Stimulated activated CD8-positive, alpha-beta memory T cell treated with anti-CD3 and anti-CD28 coated beads, Interleukin-12 subunit alpha, Interleukin-12 subunit beta, amount 100 ng/mL, for 1 hour (primary cell): ENCODE measurements around the gene ACO2.
"Not testable (repeated sequence)": the region's sequence is repeated elsewhere in the genome, so short reads cannot be mapped to it uniquely, and the experiment has no call there.

Experiments used
- DNase-seq: peaks from one replicate; pipeline ENCODE4 v3.0.0-alpha.2; 2020; ENCODE audit warnings: low read depth

The ACO2 gene

DNA sequence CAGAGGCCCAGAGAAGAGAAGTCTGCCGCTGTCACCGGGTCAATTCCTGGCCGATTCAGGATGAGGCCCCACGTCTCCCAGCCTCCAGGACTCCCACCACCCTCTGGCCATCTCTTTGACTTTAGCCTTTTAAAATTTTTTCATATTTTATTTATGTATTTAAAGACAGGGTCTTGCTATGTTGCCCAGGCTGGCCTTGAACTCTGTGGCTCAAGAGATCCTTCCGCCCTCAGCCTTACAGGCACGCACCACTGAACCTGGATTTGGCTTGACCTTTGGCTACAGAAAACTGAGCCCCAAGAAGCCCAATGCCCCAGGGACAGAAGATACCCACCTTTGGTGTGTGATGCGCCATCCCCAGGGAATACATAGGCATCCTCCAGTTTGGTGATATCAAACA lies 71.4 kb downstream of the ACO2 start:
- no peak for DNase-seq

DNA sequence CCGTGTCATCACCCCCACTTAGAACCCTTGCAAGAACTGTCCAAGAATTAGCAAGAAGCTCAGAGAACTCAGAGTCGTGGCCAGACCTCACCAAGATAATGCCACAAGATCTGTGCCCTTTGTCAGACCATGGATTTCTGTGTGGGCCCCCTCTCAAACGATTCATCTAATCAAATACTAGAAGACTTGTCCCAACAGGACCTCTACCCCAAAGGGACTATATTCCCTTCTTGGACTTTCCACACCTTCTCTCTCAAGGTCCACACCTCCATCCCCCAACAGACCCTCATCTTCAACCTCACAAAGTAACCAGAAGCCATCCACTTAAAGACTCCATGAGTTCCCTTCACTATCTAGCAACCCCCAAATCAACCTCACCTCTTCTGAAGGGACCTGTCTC lies 72.6 kb downstream of the ACO2 start:
- DNase-seq: no peak

DNA sequence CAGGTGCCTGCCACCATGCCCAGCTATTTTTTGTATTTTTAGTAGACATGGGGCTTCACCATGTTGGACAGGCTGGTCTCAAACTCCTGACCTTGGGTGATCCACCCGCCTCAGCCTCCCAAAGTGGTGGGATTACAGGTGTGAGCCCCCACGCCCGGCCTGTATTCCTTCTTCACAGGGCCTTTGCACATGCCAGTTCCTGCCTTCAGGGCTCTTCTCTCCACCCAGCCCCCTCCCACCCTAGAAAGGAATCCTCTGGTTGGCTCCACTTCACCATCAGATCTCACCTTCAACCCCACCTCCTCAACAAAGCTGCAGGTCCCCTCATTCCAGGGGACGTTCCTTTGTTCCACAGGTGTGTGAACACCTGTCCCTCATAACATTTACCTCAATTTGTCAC lies 73.3 kb downstream of the ACO2 start:
- DNase-seq: no peak

DNA sequence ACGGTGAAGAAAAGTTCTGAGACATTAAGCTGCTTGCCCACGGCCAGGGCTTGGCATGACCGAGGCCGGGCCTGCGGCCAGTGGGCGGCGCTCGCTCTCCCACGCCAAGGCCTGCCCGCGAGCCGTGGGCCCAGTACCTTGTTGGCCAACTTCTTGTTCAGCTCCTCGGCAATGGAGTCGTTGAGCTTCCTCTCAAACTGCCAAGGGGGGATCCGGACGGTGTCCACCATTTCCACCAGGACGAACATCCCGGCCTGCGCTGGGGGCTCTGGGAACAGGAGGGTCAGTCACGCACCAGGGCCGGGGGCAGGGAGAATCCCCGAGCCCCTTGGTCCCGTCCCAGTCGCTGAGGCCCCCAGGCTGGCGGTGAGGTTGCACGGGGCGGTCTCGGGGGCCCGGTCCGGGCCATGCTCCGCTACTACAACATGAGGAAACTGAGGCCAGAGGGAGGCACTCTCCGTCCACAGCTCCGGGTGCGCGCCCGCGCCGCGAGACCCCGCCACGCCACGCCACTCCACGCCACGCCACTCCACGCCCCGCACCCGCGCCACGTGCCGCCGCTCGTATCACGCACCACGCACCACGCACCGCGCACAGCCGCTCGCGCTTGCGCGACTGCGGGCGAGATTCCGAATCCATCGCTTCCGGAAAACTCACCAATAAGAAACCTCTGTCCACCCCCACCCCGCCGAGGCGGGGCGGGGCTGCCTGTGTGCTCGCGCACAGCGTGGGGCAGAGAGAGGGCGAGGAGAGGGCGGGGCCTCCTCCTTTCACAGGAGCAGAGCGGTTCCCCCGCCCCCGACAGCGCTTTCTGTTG lies 75.1 kb downstream of the ACO2 start, which contains the start of gene POLR3H:
Gene POLR3H (minus strand): TSS at position 617 of the 817 bp plus-strand sequence. CDS start 369 bp downstream, at position 248.
- peak; percentile 93 for DNase-seq

DNA sequence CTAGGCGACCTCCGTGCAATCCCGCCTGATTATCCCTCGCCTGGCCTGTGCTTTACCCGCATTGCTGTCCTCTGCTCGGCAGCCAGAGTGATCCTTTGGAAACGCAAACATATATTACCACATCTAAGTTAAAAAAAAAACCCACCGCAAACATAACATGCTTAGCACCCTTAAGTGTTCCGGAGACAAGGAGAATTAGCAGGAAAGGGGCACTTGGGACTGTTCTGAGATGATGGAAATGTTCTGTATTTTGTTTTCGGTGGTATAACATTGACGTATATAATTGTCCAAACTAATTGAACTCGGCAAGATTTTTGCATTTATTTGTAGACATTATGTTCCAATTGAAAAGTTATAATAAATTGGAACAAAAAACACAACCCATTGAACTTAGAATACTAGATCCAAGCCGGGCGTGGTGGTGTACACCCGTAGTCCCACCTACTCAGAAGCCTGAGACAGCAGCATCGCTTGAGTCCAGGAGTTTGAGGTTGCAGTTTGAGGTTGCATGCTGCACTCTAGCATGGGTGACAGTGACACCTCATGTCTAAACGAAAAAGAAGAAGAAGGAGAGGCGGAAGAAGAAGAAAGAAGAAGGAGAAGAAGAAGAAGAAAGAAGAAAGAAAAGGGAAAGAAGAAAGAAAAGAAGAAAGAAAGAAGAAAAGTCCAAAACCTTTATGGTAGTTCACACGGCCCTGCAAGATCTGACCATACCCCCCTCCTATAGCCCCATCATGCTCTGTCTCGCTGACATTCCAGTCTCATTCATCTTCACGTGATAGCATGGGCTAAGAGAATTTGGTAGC lies 76.0 kb downstream of the ACO2 start:
- no peak for DNase-seq

DNA sequence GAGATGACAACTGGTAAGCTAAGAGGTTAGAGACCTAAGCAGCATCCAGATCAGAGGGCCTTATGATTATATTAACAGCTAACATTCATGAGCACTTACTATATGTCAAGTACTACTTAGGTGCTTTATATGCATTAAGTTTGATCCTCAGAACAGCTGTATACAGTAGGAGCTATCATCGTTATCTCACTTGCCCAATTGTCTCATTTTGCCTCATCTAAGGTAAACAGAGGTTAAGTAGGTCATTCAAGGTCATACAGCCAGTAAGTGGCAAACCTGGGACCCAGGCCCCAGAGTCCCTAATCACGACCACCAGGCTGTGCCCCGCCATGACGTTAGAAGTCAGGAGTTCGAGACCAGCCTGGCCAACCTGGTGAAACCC lies 79.9 kb downstream of the ACO2 start:
- DNase-seq: no peak

DNA sequence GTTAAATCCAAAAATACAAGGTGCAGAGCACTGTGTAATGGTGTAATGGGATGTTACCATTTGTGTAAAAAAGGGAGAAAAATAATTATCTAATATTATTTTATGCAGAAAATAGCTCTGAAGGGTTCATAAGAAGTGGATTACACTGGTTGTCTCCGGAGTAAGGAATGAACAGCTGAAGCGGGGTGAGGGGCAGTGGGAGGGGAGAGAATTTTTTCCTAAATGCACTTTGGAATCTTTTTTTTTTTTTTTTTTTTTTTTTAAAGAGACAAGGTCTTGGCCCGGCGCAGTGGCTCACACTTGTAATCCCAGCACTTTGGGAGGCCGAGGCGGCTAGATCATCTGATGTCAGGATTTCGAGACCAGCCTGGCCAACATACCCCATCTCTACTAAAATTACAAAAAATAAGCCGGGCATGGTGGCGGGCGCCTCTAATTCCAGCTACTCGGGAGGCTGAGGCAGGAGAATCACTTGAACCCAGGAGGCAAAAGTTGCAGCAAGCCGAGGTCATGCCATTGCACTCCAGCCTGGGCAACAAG lies 82.1 kb downstream of the ACO2 start:
- DNase-seq: no peak

DNA sequence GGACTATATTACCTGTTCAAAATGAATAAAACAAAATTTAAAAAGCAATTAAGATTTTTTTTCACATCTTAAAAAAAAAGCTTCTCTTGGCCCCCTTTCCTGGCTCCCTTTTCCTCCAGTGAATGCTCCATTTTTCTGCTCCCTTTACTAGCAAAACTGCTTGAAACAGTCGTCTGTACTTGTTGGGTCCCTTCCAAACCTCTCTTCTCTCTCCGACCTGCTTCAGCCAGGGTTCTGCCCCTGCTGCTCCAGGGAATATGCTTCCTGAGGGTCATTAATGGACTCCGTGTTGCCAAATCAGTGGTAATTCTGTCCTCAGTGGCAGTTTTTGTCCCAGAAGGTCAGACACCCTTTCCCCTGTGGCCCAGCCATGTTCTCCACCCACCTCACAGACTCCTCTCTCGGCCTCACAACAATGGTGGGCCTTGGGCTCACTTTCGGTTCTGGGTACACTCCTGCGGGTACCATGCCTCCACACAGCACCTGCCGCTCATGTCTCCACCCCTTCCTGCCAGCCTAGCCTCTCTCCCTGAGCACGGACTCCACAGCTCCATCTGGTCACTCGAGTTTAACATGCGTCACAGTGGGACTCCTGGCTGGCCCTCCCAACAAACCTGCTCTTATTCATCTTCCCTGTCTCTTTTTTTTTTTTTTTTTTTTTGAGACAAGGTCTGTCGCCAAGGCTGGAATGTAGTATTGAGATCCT lies 83.1 kb downstream of the ACO2 start:
- no peak for DNase-seq

DNA sequence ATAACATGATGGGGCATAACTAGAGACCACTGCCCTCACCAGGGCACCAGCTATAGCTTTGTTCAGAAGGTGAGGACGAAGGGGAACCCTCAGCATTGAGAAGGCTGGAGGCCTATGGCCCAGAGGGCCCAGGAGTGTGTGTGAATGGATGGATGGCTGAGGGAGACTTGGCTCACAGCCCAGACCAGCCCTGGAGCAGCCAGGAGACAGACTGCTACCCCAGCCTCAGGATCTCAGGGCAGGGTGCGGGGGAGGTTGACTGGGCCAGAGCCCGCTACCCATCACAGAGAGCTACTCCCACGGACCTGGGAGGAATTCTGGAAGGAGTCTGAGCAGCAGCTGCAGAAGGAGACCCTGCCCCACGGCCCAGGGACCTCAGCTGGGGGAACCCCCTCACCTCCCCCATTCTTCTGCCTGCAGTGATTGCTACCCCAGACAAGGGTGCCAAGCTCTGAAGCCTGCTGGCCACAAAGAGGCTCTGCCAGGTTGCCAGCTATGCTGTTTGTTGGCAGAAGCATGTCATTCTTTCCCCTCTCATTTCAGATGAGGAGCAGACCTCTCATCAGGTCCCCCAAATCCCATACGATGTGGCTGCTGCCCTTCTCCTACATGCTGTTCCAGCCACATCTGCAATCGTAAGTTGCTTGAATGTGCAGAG lies 86.5 kb downstream of the ACO2 start:
- DNase-seq: no peak

DNA sequence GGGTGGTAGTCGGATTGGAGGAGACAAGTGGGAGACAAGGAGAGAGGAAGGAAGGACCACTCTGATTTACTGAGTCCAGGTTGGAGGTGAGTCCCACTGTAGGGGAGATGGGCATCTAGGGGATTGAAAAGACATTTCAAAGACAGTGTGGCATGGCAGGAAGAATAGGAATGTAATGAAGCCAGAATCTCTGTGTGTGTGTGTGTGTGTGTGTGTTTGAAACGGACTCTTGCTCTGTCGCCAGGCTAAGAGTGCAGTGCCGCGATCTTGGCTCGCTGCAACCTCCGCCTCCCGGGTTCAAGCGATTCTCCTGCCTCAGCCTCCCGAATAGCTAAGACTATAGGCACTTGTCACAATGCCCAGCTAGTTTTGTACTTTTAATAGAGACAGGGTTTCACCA lies 87.6 kb downstream of the ACO2 start:
- no peak for DNase-seq

DNA sequence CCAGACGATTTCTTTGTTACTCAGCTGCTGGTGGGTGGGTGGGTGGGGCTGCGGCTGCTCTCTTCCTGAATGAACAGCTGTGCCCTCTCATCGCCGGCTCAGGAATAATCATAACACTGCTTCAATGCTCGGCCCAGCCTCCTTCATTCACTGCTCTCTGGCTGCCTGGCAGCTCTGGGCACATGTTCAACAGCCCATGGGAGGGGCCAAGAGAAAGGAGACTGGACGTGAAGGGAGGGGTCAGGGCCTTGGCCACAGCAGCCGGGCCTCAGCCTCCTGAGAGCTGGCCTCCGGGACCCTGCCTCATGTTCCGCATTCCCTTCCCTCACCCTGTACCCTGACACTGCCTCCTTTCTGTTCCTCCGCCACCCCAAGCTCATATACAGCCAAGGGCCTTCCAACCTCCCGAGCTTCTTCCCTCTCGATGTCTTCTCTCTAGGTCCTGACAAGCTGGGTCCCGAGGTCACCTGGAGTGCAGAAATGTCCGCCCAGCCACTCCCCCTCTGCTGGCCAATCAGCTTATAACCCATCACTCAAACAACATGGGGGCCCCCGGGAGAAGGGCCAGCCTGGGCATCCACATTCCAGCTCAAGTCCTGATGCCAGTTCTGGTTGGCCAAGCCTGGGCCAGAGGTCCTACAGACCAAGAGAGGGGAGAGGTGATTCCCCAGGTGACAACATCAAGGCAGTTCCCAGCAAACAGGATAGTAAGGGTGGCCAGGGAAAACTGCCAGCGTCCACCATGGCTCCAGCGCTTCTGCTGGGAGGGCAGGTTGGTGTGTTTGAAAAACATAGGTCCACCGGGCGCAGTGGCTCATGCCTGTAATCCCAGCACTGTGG lies 88.7 kb downstream of the ACO2 start:
- DNase-seq: no peak

DNA sequence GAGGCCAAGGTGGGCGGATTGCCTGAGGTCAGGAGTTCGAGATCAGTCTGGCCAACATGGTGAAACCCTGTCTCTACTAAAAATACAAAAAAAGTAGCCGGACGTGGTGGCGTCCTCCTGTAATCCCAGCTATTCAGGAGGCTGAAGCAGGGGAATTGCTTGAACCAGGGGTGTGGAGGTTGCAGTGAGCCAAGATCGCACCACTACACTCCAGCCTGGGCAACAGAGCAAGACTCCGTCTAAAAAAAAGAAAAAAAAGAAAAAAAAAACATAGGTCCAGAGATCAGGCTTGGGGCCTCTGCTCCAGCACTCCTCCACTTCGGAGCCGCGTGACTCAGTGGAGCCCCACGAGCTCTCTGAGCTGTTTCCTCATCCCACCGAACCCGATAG lies 89.3 kb downstream of the ACO2 start:
- not testable (repeated sequence) for DNase-seq

DNA sequence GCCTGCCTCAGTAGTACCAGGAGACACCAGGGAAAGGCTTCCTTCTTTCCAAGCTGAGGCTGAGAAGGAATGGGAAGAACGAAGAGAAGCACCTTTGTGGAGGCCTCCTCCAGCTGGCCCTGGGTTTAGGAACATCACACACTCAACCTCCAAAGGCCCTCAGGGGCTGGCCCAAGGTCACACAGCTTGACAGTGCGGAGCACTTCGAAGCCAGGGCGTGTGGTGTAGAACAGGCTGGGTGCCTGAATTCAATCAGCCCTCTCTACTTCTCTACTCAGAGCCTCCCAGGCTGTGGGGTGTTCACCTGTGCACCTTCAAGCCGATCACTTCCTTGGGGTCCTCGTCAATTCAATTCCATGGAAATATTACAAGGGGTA lies 91.2 kb downstream of the ACO2 start:
- no peak for DNase-seq

DNA sequence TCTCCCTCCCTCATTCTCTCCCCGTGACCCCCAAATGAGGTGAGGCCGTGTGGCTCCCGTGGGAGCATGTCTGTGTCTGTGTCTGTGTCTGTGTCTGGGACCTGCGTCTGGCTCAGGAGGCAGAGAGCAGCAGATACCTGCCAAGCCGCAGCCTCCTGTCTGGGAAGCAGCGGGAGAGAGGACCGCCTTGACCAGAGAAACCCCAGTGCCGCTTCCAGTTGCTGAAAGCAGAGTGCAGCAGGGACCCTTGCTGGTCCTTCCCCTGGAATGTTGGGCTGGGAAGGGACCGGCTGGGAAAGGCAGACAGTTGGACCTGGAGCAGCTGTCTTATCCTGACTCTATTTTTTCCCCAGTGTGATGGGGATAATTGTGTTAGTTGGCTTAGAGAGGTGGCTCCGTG lies 92.4 kb downstream of the ACO2 start:
- DNase-seq: no peak

DNA sequence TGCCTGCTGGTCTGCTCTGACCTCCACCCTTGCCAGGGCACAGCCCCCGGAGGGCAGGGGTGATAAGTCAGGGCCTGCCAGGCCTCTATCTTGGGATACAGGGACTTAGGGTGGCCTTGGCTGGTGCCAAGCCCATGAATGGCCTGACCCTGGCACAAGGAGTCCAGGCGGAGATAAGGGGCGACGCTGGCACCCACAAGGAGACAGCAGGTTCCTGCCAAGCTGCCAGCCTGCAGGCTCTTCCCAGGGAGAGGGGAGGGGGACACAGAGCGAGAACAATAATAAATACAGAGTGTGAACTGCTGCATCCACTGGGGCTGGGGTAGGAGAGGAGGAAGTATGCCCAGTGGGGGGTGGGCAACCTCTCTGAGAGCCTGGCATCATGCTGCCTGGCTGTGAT lies 92.9 kb downstream of the ACO2 start:
- DNase-seq: no peak

DNA sequence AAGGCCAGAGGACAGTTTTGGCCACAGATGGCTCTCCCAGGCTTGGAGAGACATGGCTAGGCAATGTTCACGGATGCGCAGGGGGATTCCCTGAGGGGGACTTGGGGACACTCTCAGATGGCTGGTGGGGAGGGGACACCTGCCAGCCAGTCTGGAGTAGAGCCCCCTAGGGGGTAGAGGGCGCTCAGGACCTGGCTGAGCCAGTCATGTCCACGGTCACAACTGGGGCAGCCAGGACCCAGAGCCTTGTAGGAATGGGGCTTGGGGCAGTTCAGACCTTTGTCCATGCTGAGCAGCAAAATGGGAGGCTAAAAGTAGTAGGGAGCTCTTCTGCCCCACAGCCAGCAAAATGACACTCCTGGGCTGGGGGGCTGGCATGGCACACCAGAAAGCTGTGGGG lies 93.5 kb downstream of the ACO2 start:
- no peak for DNase-seq

DNA sequence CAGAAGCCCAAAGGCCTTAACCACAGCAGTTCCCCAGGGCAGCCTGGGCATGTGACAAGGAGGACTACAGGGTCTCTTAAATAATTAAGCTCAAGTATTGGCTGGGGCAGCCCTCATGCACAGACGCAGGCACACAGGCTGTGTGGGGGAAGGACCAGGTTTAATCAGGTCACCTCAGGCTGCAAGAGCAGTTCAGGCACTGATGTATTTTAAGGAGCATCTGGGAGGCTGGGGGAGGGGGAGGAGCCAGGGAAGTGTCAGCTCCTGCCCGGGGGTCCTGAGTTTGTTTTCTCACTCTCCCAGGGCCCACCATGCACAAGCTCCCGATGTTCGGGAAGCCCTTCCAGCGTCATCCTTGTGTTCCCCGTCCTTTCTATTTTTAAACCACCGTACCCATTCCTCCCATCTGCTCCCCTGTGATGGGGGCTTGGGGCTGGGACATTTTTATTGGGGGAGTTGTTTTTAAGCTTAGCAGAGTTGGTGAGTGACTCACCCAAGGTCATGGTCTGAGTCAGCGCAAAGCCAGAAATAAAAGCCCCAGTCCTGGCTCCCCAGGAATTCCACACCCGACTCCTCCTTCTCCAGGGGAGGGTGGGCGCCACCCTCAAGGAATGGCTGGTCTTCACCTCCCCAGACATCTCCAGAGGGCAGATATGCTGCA lies 94.3 kb downstream of the ACO2 start:
- DNase-seq: no peak

DNA sequence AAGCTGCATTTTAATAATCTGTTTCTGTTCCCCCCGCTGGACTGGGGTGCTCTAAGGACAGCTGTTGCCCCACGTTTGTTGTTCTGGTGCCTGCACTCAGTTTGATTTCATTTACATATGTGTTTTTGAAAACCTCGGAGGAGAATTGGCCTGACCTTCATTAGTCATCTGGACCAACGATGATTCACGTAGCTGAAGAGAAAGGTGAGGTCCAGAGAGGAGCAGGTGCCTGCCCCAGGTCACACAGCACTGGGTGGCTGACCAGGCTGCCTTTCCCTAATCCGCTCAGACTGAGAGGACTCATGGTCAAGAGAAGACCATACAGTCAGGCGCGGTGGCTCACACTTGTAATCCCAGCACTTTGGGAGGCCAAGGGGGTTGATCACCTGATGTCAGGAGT lies 95.6 kb downstream of the ACO2 start:
- no peak for DNase-seq

DNA sequence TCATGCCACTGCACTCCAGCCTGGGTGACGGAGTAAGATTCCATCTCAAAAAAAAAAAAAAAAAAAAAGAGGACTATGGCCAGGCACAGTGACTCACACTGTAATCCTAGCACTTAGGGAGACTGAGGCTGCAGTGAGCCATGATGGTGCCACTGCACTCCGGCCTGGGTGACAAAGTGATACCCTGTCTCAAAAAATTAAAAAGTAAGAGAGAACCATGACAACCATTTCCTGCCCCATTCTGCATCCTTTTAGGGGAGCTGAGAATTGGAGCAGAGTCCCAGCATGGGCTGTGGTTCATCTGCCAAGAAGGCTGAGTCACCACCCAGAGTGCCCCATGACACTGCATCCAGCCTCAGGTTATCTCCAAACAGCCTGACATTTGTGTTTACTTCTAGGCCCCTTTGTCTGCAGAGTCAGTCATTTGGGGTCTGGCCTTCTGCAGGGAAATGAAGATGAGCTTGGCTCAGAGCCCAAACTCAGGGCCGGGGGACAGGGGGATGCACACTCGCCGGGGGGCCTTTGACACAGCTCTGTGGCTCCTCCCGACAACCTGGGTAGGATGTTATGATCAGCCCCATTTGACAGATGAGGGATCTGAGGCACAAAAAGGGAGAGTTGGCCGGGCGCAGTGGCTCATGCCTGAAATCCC lies 96.6 kb downstream of the ACO2 start:
- no peak for DNase-seq

DNA sequence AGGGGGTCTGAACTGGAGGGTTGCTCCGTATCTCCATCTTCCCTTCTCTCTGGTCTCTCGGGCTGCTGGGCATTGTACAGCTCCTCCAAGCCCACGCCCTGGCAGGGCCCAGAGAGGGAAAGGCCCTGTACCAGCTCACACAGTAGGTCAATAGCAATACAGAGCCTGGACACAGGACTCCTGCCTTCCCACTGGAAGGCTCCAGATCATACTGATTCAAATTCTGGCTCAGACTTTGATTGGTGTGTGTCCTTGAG lies 98.5 kb downstream of the ACO2 start:
- DNase-seq: no peak
